GM21619 (cell line): ENCODE measurements around the gene KLHDC10.
A peak's percentile ranks its signal among the peaks of the same experiment; 100 is the strongest.
"Not testable (repeated sequence)": the region's sequence is repeated elsewhere in the genome, so short reads cannot be mapped to it uniquely, and the experiment has no call there.

Experiments used
- ATAC-seq: cut with Tn5 transposase; IDR thresholded peaks from one replicate; pipeline ENCODE4 v1.9.1; 2021; ENCODE audit not compliant: unreplicated experiment

Gene KLHDC10

DNA sequence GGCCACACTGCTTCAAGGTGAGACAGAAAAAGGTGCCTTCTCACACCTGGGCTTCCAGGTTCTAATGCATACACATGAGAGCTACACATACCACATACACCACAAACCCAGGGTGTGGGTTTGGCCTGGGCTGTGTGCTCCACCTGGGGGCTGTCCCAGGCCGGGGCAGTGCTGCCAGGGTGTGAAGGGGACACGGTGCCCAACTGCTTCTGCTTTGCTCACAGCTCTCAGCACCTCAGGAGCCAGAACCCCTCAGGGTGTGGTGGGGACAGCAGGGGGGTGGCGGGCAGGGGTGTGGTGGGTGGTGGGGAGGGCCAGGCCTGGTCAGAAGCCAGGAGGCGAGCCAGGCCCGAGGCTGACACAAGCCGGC, 83.8 kb downstream of the KLHDC10 start:
- no peak for ATAC-seq

DNA sequence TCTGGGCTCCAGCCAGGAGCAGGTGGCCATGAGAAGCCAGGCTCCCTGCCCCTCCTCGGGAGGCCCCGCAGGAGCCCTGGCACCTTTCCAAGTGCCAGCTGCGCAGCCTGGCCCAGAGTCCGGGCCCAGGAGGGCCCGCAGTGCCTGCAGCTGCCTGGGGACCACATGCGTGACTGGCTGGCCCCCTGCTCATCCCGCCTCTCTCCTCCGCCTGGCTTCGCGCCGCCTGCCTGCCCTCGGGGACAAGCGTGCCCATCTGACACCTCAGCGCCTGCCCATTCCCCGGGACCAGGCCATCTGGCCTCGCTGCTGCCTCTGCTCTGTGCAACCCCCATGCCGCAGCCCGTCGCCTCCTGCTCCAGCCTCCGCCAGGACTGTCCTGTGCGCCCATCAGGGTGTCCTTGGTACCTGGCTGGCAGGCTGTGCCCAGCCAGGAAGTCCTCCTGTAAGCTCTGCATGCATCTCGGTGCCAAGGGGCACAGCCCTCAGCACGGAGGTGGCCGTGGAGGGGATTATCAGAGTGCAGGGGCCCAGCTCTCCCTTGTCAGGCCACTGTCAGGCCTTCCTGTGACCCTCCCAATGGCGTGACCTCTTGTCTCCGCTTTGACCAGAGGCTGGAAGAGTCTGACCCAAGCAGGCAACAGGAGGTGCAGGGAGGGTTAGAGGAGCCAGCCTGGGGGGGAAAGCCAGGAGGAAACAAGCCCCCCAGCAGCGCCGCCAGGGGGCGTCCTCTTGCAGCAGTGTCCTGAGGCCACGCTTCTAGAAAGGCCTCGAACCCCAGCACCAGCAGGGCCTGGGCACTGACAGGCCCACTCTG, 84.4 kb downstream of the KLHDC10 start:
- ATAC-seq: no peak

DNA sequence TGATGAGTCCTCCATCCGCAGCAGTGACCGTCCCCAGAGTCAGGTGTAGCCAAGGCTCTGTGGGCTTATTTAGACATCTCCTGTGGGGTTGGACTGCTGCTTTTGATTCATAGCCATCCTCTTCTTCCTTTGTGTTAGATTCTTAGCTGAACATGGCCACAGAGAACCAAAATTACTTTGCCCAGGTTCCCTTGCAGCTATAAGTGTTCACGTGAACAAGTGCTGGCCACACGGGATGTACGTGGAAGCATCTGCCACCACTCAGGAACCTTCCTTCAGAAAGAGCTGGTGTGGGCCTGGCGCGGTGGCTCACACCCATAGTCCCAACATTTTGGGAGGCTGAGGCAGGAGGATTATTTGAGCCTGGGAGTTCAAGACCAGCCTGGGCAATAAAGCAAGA, 85.8 kb downstream of the KLHDC10 start:
- ATAC-seq: no peak

DNA sequence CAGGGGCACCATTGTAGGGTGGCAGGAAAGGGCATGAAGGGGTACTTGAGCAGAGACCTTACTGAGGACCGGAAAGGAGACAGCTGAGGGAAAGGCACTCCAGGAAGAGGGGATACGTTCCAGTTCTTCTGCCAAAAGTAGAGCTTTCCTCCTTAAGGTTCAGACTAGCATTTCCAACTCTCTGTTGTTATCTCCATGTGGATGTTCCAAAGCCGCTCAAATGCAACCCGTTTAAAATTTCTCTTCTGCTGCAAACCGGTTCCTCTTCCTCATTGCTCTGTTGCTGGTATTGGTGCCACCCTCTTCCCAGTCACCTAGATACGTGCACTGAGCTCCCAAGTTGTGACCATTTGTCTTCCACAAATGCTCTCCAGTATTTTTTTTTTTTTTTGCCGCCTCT, 87.4 kb downstream of the KLHDC10 start:
- no peak for ATAC-seq

DNA sequence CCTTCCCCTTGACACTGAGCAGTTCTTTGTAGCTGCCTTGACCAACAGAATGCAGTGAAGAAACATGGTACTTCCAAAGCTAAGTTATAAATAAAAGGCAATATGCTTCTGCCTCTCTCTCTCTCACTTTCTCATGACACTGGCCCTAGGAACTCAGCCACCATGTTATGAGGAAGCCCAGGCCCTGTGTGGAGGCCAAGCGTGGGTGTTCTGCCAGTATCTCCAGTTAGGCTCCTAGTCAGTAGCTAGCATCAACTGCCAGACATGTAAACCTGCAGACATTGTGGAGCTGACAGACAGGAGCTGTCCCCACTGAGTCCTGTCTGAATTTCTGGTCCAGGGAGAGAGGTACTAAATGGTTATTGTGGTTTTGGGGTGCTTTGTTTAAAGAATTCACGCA, 89.7 kb downstream of the KLHDC10 start:
- no peak for ATAC-seq

DNA sequence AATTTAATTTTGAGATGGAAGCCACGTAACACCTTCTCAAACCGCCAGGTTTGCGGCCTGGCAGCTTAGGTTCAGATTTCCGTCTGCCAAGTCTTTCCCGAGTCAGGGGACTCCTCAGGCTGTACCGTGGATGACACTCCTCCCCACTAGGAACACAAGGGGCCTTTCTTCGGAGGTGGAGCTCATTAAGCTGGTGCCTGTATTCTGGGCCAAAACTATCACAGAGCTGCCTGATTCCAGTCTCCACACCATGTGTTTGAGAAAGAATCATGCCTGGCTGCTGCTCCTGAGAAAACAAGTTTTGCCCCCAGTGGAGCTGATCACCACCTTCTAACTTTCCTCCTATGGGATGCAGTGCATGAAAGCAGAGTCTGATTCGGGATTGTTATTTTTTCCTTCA, 90.1 kb downstream of the KLHDC10 start:
- ATAC-seq: no peak

DNA sequence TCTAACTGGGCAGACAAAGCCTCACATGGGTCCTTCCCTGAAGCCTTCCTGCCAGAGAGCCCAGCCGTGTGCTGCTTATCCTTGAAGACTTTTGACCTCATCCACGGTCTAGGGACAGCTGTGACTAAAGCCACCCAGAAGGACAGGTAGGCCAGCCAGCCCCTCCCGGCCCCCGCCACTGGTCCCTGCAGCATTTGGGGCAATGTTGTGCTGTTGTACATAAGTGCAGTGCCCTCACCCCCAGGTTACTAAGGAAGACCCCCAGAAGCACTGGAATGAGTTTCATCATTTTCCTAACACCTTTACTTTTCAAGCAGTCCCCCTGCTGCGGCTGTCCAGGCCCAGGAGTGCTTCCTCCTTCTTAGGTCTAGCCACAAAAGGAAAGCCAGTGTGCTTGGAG, 91.9 kb downstream of the KLHDC10 start:
- no peak for ATAC-seq

DNA sequence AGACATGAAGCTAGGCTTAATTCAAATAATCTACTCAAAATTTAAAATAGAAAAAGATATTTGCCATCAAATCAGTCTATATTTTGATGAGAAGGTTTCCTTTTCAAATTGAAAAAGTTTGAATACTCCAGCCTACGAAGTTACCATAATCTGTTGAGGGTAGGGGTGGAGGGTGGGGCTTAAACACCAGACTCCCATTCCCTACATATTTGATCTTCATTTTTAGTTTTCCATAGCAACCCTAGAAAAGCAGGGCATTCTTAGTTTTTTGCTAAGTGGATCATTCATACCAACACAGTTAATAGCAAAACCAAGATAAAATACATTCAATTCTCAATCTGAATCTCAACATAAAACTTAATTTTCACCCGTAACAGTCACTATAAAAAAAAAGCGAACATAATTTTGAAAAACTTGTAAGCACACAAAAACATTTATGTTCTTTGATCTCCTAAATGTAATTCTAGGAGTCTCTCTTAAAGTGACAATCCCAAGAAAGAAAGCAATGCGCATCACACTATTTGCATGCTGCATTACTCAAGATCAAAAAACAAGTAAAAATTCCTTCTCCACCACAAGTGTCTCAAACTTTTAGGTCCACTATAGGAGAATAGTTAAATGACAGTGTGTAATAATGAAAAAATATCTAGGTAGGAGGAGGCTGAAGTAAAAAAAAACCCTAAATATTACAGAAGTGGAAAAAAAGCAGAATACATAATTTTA, 104.1 kb downstream of the KLHDC10 start:
- no peak for ATAC-seq

DNA sequence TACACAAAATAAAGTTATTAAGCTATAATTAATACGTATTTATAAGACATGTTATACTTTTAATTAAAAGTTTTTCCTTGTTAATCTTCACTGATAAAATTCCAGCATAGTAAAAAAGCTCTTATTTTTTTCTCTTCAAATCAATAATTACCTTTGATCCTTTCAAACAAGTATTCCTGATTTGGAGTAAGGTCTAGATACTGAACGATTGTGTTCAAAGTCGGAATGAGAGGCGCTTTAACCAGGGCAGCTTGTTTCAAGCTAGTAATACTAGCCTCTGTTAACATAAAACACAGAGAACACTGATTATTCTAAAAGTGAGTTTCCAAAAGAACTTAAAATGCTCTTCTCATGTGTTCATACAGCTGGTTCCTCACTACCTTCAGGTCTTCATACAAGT, 107.9 kb downstream of the KLHDC10 start:
- ATAC-seq: no peak

DNA sequence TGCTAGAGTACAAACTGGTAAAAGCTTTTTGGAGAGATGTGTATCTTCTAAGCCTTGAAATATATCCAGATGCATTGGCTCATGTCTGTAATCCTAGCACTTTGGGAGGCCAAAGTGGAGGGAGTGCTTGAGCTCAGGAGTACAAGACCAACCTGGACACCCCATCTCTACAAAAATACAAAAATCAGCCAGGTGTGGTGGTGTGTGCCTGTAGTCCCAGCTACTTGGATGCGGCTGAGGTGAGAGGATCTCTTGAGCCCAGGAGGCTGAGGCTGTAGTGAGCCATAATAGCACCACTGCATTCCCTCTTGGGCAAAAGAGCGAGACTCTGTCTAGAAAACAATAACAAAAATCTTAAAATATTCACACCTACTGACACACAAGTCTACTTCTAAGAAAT, 109.3 kb downstream of the KLHDC10 start:
- ATAC-seq: no peak

DNA sequence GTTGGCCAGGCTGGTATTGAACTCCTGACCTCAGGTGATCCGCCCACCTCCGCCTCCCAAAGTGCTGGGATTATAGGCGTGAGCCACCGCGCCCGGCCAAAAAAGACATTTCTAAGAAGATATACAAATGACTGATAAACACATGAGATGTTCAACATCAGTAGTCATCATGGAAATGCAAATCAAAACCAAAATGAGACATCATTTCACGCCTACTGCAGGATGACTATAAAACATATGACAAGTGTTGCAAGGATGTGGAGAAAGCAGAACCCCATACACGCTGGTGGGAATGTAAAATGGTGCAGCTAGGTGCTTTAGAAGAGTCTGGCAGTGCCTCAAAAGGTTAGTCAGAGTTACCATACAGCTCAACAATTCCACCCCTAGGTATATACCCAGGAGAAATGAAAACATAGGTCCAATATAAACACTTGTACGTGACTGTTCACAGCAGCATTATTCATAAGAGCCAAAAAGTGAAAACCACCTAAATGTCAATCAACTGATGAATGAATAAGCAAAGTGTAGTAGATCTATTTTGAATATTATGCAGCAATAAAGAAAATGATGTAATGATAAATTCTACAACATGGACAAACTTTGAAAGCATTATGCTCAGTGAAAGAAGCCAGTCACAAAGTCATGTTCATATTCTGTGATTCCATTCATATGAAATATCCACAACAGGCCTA, 110.4 kb downstream of the KLHDC10 start:
- no peak for ATAC-seq

DNA sequence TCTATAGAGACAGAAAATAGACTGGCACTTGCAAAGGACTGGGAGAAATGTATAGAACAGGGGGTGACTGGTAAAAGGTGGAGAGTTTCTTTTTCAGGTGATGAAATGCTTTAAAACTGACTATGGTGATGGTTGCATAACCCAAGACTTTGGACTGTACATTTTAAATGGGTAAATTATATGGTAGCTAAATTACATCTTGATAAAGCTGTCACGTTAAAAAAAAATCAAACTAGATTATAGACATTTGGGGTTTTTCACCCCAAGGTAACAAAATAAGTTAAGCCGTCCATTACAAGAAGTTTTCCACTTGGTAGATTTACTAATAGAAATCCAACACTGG, 110.9 kb downstream of the KLHDC10 start:
- no peak for ATAC-seq

DNA sequence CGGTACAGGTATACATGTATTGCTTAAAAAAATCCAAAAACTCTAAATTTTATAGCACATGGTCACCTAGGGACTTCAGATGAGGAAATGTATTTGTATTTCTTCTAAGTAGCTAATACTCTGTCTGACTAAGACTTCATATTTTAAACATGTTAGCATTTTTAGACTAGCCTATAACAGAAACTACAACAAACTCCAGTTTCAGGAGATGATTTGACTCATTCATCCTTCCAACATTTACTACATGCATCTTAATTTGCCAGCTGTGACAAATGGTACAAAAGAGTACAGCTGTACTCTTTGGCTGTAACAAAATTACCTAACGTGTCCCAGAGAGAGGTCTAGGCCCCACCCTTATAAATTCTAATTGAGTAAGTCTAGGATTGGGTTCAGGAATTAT, 112.7 kb downstream of the KLHDC10 start:
- ATAC-seq: peak; percentile 86

DNA sequence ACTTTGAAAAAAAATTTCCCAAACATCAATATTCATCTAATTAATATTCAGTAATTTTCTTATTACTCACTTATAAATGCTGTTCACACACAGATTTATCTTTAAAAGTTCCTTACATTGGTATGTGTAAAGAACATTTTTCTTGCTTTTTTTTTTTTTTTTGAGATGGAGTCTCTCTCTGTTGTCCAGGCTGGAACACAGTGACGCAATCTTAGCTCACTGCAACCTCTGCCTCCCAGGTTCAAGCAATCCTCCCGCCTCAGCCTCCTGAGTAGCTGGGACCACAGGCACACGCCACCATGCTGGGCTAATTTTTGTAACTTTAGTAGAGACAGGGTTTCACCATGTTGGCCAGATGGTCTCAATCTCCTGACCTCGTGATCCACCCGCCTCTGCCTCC, 114.0 kb downstream of the KLHDC10 start:
- not testable (repeated sequence) for ATAC-seq
